NT2/D1 (cell line): ENCODE measurements around the gene CD38.
"Not testable (repeated sequence)": the region's sequence is repeated elsewhere in the genome, so short reads cannot be mapped to it uniquely, and the experiment has no call there.

Experiments
- DNase-seq: peaks from one replicate; pipeline ENCODE4 v3.0.0-alpha.2; 2011; ENCODE audit warnings: low read depth, low spot score
- H3K27me3 ChIP-seq: 2 replicates; pipeline ENCODE4 v1.6.0; 2011; ENCODE audit warnings: mild to moderate bottlenecking; ENCODE audit not compliant: insufficient read length, insufficient read depth
- H3K36me3 ChIP-seq: 2 replicates; pipeline ENCODE4 v1.6.1; 2011; ENCODE audit warnings: mild to moderate bottlenecking, low read length, mixed read lengths; ENCODE audit not compliant: insufficient read depth, insufficient read length
- H3K4me1 ChIP-seq: 2 replicates; pipeline ENCODE4 v1.5.1; 2011; ENCODE audit not compliant: insufficient read depth, insufficient read length
- H3K4me3 ChIP-seq: 2 replicates; pipeline ENCODE4 v1.5.1; 2011; ENCODE audit warnings: low read depth; ENCODE audit not compliant: insufficient read length
- H3K9ac ChIP-seq: 2 replicates; pipeline ENCODE4 v1.6.0; 2011; ENCODE audit warnings: low read depth; ENCODE audit not compliant: insufficient read length
- H3K9me3 ChIP-seq: 2 replicates; pipeline ENCODE4 v1.5.1; 2011; ENCODE audit warnings: mild to moderate bottlenecking, low read length; ENCODE audit not compliant: insufficient read depth
- SUZ12 ChIP-seq: IDR thresholded peaks from 2 replicates; pipeline ENCODE4 v1.6.1; 2011; ENCODE audit not compliant: insufficient read length, insufficient read depth; ENCODE audit errors: extremely low read depth
- YY1 ChIP-seq: IDR thresholded peaks from 2 replicates; pipeline ENCODE4 v1.6.1; 2011; ENCODE audit not compliant: insufficient read length, insufficient read depth
- ZNF274 ChIP-seq: IDR thresholded peaks from 2 replicates; pipeline ENCODE4 v1.6.1; 2011; ENCODE audit warnings: mild to moderate bottlenecking, low read depth, low read length

CD38 gene

DNA sequence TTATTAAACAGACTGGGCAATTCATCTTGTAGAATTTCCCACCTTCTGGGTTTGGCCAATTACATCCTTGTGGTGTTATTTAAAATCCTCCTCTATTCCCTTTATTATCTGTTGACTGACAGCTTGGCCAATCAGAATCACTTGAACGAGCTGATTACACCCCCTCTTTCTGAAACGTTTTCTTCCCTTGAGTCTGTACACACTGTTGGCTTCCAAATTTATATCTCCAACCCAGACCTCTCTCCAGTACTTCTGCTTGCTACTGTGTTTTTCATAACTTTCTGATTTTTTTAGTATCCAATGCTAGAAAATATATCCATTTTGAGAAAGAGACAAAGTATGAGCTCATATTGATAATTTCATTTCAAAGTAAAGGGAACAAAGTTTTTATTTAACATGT is 14.8 kb downstream of the CD38 start:
- Histone ChIP-seq H3K4me1 (no peaks in the 10 kb centered on the region), H3K27me3 (no peaks in the 10 kb centered on the region), H3K9me3 (peaks cover 19% of the 10 kb centered on the region)

DNA sequence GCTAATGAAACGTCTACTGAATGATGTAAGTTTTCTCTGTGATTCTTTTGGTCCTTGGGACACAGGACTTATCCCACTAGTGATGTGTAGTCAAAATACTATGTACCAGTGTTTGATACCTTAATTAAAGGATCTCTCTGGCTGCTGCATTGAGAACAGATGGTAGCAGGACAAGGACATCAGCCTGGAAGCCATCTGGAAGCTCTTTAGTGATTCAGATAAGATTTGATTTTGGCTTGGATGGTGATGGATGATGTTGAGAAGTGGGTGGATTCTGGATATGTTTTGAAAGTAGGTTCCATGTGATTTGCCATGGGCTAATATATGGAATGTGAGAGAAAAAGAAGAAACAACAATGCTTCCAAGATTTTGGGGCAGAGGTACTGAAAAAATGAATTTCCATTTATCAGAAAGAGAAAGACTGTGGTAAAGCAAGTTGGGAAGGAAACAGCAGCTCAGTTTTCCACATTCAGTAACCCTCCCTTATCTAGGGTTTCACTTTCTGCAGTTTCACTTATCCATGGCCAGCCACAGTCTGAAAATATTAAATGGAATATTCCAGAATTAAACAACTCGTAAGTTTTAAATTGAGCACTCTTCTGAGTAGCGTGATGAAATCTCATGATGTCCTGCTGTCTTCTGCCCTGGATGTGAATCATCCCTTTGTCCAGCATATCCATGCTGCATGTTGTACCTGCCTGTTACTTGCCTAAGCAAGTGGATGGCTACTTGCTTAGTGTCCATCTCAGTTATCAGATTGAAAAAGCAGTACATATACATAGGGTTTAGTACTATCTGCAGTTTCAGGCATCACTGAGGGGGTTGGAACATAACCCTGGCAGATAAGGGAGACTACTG is 15.6 kb downstream of the CD38 start:
- no peaks in the 10 kb centered on the region for H3K36me3 ChIP-seq
- no peak for DNase-seq

More for the DNA sequence above, 14.8 kb downstream of the CD38 start:
- TF ChIP-seq ZNF274 (no peak), YY1 (no peak), SUZ12 (no peak)
- H3K36me3 ChIP-seq = no peaks in the 10 kb centered on the region
- no peak overlapping the region for H3K9ac ChIP-seq
- no peak for DNase-seq
- no peak overlapping the region for H3K4me3 ChIP-seq

DNA sequence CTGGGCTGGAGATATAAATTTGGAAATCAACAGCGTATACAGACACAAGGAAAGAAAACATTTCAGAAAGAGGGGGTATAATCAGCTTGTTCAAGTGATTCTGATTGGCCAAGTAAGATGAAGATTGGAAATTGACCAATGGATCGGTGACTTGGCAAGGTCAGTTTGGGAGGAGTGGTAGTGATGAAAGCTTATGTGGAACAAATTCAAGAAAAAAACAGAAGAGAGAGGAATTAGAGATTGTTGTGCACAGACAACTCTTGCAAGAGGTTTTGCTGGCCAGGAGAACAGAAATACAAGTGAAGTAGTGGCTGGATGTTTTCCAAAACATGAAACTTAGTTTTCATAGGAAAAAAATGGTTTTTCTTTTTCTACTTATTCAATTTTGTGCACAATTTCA is 16.3 kb downstream of the CD38 start:
- Histone ChIP-seq H3K36me3 (no peaks in the 10 kb centered on the region), H3K27me3 (no peaks in the 10 kb centered on the region), H3K9ac (no peak overlapping the region), H3K9me3 (peaks cover 7% of the 10 kb centered on the region; the same call in 1 of the 2 replicates), H3K4me1 (no peaks in the 10 kb centered on the region), H3K4me3 (no peak overlapping the region)
- no peak for TF ChIP-seq YY1
- TF ChIP-seq ZNF274 = no peak
- no peak for TF ChIP-seq SUZ12
- no peak for DNase-seq

More for the DNA sequence above, 15.6 kb downstream of the CD38 start:
- Histone ChIP-seq H3K9ac (no peak overlapping the region), H3K4me1 (no peaks in the 10 kb centered on the region), H3K9me3 (peaks cover 12% of the 10 kb centered on the region), H3K27me3 (no peaks in the 10 kb centered on the region), H3K4me3 (no peak overlapping the region)
- TF ChIP-seq ZNF274 = no peak
- TF ChIP-seq YY1 = no peak
- no peak for TF ChIP-seq SUZ12

DNA sequence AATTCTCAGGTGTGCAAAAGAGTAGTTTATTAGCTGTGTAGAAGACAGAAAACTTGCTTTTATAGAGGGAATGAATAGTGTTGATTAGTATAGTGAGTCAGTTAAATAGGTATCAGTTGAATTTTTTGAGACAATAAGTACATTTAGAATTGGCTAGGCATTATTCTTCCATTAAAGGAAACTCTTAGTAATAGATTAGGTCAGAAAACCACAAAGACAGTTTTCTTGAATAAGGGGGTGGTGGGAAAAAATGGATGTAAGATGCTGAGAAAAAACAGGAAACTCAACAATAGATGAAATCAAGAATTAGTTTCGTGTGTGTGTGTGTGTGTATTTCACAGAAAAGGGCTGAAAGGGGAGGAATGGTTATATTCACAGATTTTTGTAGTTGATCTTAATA is 16.8 kb downstream of the CD38 start:
- Histone ChIP-seq H3K9ac (no peak overlapping the region), H3K9me3 (peaks cover 7% of the 10 kb centered on the region), H3K4me1 (no peaks in the 10 kb centered on the region), H3K36me3 (no peaks in the 10 kb centered on the region), H3K4me3 (no peak overlapping the region), H3K27me3 (no peaks in the 10 kb centered on the region)
- TF ChIP-seq ZNF274 = no peak
- no peak for TF ChIP-seq SUZ12
- TF ChIP-seq YY1 = no peak
- no peak for DNase-seq

DNA sequence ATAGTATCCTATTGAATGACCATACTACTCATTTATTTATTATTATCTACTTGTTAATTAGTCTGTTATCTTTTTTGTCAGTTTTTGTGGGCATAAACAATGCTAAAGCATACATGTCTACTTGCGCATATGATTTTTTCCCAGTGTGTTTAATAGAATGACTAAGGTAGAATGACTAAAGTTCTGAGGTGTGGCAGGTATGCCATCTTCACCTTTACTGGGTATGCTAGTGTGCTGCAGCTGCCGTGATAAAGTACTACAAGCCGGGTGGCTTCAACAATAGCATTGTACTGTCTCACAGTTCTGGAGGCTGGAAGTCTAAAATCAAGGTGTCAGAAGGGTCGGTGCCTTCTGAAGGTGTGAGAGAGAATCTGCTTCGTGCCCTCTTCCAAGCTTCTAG is 19.2 kb downstream of the CD38 start:
- no peaks in the 10 kb centered on the region for H3K4me1 ChIP-seq

DNA sequence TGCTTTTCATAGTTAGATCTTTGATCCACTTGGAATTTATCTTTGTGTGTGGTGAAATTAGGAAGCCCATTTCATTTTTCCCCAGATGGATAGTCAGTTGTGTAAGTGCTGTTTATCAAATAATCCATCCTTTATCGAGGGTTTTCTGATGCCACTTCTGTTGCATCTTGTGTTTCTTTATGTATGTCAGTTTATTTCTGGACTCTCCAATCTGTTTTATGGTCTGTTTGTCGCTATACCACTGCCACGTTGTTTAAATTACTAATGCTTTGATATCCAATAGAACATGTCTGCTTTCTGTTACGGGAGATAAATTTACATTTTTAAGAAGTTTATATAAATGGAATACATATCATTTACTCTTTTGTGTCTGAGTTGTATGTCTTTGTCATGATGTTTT is 21.0 kb downstream of the CD38 start:
- Histone ChIP-seq H3K27me3 (no peaks in the 10 kb centered on the region), H3K9me3 (peaks cover 12% of the 10 kb centered on the region), H3K36me3 (no peaks in the 10 kb centered on the region), H3K4me3 (no peak overlapping the region), H3K4me1 (no peaks in the 10 kb centered on the region), H3K9ac (no peak overlapping the region)
- TF ChIP-seq SUZ12 (no peak), ZNF274 (no peak)
- no peak for DNase-seq

More for the DNA sequence above, 19.2 kb downstream of the CD38 start:
- Histone ChIP-seq H3K36me3 (no peaks in the 10 kb centered on the region), H3K9me3 (peaks cover 16% of the 10 kb centered on the region), H3K4me3 (no peak overlapping the region), H3K9ac (no peak overlapping the region), H3K27me3 (no peaks in the 10 kb centered on the region)
- TF ChIP-seq SUZ12 (no peak), ZNF274 (no peak), YY1 (no peak)
- DNase-seq = no peak

DNA sequence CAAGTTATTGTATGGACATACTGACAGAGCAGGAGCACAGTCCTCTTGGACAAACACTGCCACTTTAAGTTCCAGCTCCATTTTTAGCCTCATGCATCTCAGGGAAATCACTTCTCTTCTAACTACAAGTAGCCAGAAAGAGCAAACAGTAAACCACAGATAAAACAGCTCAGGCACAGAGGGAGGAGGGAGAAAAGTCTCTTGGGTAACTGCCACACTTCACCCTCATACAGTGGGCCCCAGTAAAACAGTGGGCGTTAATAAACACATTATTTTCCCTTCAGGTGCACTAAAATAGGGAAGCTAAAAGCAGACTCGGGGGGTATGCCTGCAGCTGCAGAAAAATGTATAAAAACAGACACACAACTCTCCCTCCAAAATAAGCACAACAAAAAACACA is 21.6 kb downstream of the CD38 start:
- Histone ChIP-seq H3K36me3 (no peaks in the 10 kb centered on the region), H3K27me3 (no peaks in the 10 kb centered on the region), H3K4me3 (no peak overlapping the region), H3K4me1 (no peaks in the 10 kb centered on the region), H3K9me3 (peaks cover 12% of the 10 kb centered on the region), H3K9ac (no peak overlapping the region)
- TF ChIP-seq YY1 (no peak), SUZ12 (no peak), ZNF274 (no peak)
- DNase-seq = no peak

DNA sequence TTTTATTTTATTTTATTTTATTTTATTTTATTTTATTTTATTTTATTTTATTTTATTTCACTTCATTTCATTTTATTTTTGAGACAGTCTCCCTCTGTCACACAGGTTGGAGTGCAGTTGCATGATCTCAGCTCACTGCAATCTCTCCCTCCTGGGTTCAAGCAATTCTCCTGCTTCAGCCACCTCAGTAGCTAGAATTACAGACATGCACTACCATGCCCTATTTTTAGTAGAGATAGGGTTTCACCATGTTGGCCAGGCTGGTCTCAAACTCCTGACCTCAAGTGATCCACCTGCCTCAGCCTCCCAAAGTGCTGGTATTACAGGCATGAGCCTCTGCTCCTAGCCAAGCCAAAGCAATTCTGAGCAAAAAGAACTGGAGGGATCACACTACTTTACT is 24.4 kb downstream of the CD38 start:
- not testable (repeated sequence) for DNase-seq, H3K36me3 ChIP-seq, H3K4me1 ChIP-seq, H3K9ac ChIP-seq, H3K4me3 ChIP-seq, H3K27me3 ChIP-seq
- H3K9me3 ChIP-seq = peaks cover 12% of the 10 kb centered on the region
